ENCODE data around the gene MYOZ2.

- TF ChIP-seq POLR2A (IDR thresholded peaks at IDR 0.05) (no peak), POLR2AphosphoS5 (IDR thresholded peaks at IDR 0.05; ENCODE audit: insufficient read depth in 1 of 2, low read depth in 1 of 2) (no peak)
- TF ChIP-seq, protein P1, sequence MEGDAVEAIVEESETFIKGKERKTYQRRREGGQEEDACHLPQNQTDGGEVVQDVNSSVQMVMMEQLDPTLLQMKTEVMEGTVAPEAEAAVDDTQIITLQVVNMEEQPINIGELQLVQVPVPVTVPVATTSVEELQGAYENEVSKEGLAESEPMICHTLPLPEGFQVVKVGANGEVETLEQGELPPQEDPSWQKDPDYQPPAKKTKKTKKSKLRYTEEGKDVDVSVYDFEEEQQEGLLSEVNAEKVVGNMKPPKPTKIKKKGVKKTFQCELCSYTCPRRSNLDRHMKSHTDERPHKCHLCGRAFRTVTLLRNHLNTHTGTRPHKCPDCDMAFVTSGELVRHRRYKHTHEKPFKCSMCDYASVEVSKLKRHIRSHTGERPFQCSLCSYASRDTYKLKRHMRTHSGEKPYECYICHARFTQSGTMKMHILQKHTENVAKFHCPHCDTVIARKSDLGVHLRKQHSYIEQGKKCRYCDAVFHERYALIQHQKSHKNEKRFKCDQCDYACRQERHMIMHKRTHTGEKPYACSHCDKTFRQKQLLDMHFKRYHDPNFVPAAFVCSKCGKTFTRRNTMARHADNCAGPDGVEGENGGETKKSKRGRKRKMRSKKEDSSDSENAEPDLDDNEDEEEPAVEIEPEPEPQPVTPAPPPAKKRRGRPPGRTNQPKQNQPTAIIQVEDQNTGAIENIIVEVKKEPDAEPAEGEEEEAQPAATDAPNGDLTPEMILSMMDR (IDR thresholded peaks at IDR 0.05), result no peak
Observed at GRCh38 chr4:119191505-119191904, 55.9 kb downstream of the MYOZ2 start.
